Mucosa of descending colon (tissue), 3 donors: Measurements from ENCODE around the gene IZUMO1R. TPM values are rescaled to one million over a fixed set of nuclear protein-coding genes. Genes with fewer than 3 reads are reported as not detected.

ENCODE experiments used
- ATAC-seq: fragments of 200-7000 bp; cut with Tn5 transposase; one replicate; pipeline ENCODE4 v1.9.1; 2020; ENCODE audit warnings: mild to moderate bottlenecking, moderate library complexity
- DNase-seq, 3 donors: peaks; one replicate each; pipeline ENCODE4 v3.0.0-alpha.2; 2020
- H3K36me3 ChIP-seq: fragments of 200-600 bp; one replicate; pipeline ENCODE4 v1.8.0; 2021; ENCODE audit warnings: low read depth, mild to moderate bottlenecking
- H3K4me1 ChIP-seq: fragments of 200-600 bp; one replicate; pipeline ENCODE4 v1.8.0; 2021; ENCODE audit warnings: low read depth, mild to moderate bottlenecking
- H3K4me3 ChIP-seq: fragments of 200-600 bp; one replicate; pipeline ENCODE4 v1.8.0; 2021; ENCODE audit warnings: mild to moderate bottlenecking
- H3K9me3 ChIP-seq: fragments of 200-600 bp; one replicate; pipeline ENCODE4 v1.8.0; 2021; ENCODE audit warnings: mild to moderate bottlenecking
- intact Hi-C, 2 donors: fragments of 100-400 bp; cut with DNase I in 1 of 2; cut with micrococcal nuclease in 1 of 2; formaldehyde crosslinking; loops; one replicate each; pipeline versions ENCODE4 v1.11.0 to v1.11.1; 2022; cut with DNase I, micrococcal nuclease
- total RNA-seq, 3 donors: library from RNA; stranded (reverse); fragmentation: NEBNext Ultra II Directional in 2 of 3; extraction: Animal tissue kit (Norgen Biotek cat#: 25700) in 2 of 3; gene quantifications; one replicate each; pipeline versions ENCODE4 v1.2.1 to v1.2.4, GENCODE V29; 2021 to 2023
- TF ChIP-seq, protein P1 (sequence below): fragments of 200-600 bp; IDR thresholded peaks from one replicate; pipeline ENCODE4 v1.8.0; 2022; ENCODE audit warnings: antibody characterized with exemption, mild to moderate bottlenecking
- donor health status: DM: no; HTN: no; CAD: no; lungs with moderate emphysema.
- donor health status: DM: no; HTN: no; CAD: no.
- donor health status: DM: no; HTN: yes; CAD: no.

IZUMO1R gene
- total RNA-seq, 3 donors from 2014 or later, result not detected

DNA sequence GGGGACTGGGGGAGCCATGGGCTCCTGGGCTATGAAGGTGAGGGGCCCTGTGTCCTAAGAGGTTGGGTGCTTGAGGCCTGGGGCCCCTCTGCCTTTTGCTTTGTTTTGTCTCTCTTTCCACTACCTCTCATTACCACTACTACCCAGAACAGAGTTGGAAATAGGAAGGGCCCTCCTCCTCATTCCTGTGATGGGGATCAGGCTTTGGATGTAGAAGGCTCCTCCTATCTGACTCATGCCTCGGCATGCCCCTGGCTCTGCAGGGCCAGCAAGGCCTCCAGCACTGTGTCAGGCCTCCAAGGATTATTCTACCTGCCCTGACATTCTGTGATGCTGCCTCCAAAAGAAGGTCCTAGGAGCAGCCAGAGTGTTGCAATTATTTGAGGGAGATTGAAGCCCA, 766 bp downstream of the IZUMO1R start:
- DNase-seq, result no peak
- TF ChIP-seq, protein P1, sequence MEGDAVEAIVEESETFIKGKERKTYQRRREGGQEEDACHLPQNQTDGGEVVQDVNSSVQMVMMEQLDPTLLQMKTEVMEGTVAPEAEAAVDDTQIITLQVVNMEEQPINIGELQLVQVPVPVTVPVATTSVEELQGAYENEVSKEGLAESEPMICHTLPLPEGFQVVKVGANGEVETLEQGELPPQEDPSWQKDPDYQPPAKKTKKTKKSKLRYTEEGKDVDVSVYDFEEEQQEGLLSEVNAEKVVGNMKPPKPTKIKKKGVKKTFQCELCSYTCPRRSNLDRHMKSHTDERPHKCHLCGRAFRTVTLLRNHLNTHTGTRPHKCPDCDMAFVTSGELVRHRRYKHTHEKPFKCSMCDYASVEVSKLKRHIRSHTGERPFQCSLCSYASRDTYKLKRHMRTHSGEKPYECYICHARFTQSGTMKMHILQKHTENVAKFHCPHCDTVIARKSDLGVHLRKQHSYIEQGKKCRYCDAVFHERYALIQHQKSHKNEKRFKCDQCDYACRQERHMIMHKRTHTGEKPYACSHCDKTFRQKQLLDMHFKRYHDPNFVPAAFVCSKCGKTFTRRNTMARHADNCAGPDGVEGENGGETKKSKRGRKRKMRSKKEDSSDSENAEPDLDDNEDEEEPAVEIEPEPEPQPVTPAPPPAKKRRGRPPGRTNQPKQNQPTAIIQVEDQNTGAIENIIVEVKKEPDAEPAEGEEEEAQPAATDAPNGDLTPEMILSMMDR, result no peak
- no peaks in the 10 kb centered on the region for H3K36me3 ChIP-seq
- ATAC-seq, result no peak
- no peaks in the 10 kb centered on the region for H3K9me3 ChIP-seq
- H3K4me1 ChIP-seq, result peaks cover 6% of the 10 kb centered on the region
- intact Hi-C loops, result no loop called here
- H3K4me3 ChIP-seq, result no peak overlapping the region

DNA sequence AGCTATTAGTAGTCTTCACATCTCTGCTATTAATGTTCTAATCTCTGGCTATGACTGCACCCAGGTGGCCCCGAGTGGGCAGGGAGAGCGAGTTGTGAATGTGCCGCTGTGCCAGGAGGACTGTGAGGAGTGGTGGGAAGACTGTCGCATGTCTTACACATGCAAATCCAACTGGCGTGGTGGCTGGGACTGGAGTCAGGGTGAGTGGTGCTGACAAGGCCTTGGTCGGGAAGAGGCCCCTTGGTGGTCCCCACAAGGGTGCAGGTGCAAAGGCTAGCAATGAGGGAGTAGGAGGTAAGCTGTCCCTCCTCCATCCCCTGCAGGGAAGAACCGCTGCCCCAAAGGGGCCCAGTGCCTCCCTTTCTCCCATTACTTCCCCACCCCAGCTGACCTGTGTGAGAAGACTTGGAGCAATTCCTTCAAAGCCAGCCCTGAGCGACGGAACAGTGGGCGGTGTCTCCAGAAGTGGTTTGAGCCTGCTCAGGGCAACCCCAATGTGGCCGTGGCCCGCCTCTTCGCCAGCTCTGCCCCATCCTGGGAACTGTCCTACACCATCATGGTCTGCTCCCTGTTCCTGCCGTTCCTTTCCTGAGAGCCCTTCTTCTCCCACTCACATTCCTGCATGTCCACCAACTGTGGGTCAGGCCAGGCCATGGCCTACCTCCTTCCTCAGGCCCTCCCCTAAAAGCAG, 2.9 kb downstream of the IZUMO1R start:
- TF ChIP-seq, protein P1, result no peak
- peaks cover 6% of the 10 kb centered on the region for H3K4me1 ChIP-seq
- intact Hi-C loops, result no loop called here
- H3K9me3 ChIP-seq, result no peaks in the 10 kb centered on the region
- DNase-seq (no peak), ATAC-seq (no peak)
- H3K4me3 ChIP-seq, result no peak overlapping the region
- H3K36me3 ChIP-seq, result no peaks in the 10 kb centered on the region

DNA sequence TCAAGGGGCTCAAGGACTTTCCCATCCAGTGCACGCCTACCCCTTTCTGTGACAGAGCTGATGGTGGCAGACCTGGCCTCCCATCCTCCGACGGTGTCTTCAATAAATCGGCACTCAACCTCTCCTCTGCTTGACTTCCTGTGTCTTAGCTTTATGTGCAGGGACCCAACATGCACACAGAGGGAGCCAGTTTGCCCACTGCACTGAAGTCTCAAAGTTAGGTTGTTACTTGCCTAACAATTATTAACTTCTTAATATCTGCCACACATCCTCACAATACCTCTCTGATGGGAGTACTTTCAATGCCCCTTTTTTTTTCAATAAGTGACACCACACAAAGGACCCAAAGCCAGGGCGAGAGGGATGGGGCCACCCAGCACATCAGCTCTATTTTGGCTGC, 3.6 kb downstream of the IZUMO1R start:
- no peak overlapping the region for H3K4me3 ChIP-seq
- H3K9me3 ChIP-seq, result no peaks in the 10 kb centered on the region
- TF ChIP-seq, protein P1, result no peak
- no peaks in the 10 kb centered on the region for H3K36me3 ChIP-seq
- ATAC-seq, result no peak
- H3K4me1 ChIP-seq, result peaks cover 6% of the 10 kb centered on the region
- DNase-seq, result no peak
- intact Hi-C loops, result no loop called here

DNA sequence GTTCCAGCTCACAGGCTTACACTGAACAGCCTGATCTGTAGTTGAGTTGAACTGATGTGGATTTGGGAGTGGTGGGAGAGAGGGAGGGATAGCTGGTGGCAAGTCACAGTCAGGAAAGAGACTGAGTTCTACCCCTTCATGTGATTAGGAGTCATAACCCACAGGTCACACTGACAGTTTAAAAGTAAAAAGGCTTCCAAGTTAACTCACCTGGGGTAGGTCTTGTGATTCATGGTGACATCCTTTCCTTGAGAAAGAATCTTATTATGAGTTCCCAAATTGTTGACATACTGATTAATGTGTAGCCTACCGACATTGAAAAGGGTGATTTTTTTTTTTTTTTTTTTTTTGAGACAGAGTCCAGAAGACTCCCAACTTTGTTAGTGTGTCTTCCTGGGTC, 5.4 kb downstream of the IZUMO1R start:
- Histone ChIP-seq H3K9me3 (no peaks in the 10 kb centered on the region), H3K4me3 (no peak overlapping the region), H3K4me1 (no peaks in the 10 kb centered on the region), H3K36me3 (no peaks in the 10 kb centered on the region)
- no peak for DNase-seq
- ATAC-seq, result no peak
- intact Hi-C loops, result no loop called here
- TF ChIP-seq, protein P1, result no peak

DNA sequence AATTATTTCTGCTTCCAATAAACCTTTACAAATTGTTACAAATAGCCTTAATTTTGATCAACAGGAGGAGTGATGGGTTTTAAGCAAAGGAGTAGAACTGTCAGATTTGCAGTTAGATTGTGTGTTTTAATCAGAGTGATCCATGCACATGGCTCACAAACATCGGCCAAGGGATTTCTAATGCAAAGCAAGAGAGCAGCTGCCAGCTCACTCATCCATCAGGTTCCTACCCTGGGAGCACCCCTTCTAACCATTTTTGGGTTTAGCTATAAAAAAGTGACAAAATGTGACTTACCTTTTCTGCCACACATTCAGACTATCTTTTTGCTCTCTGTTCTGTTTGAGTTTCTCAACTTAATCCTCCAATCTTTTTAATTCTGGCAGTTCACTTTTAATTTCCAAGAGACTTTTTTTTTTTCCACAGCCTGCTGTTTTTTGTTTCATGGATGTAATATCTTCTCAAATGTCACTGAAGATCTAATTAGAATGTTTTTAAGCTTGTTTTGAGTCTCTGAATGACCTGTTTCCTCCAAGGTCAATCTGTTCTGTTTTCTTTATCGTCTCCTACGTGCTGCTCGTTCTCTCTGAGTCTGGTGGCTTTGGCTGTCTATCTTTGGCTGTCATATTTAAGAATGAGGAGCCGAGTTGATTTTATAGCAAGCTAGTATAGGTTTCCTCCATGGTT, 6.0 kb downstream of the IZUMO1R start:
- intact Hi-C loops, result no loop called here
- TF ChIP-seq, protein P1, result no peak
- H3K4me3 ChIP-seq, result no peak overlapping the region
- no peaks in the 10 kb centered on the region for H3K4me1 ChIP-seq
- ATAC-seq (no peak), DNase-seq (no peak)
- H3K9me3 ChIP-seq, result no peaks in the 10 kb centered on the region
- H3K36me3 ChIP-seq, result no peaks in the 10 kb centered on the region
